Large intestine (tissue), 3 donors: ENCODE measurements around the gene SMOC2. TPM values are rescaled to one million over a fixed set of nuclear protein-coding genes. Genes with fewer than 3 reads are reported as not detected.

Experiments used
- DNase-seq, 2 donors: peaks; one replicate each; pipeline versions ENCODE4 v3.0.0 to v3.0.0-alpha.2; 2013
- H3K27ac ChIP-seq: one replicate; pipeline ENCODE4 v1.5.1; 2013; ENCODE audit warnings: low read length
- H3K27me3 ChIP-seq: 2 replicates; pipeline ENCODE4 v1.6.1; 2013; ENCODE audit warnings: low read length; ENCODE audit not compliant: control insufficient read depth, insufficient read depth
- H3K36me3 ChIP-seq: 2 replicates; pipeline ENCODE4 v1.6.1; 2013; ENCODE audit warnings: low read length; ENCODE audit not compliant: control insufficient read depth, insufficient read depth
- H3K4me1 ChIP-seq: one replicate; pipeline ENCODE4 v1.6.1; 2013; ENCODE audit warnings: low read length; ENCODE audit not compliant: control insufficient read depth, insufficient read depth
- H3K4me3 ChIP-seq: one replicate; pipeline ENCODE4 v1.5.1; 2013; ENCODE audit warnings: low read length
- H3K9me3 ChIP-seq: one replicate; pipeline ENCODE4 v1.6.1; 2013; ENCODE audit warnings: mild to moderate bottlenecking, low read depth, low read length, moderate library complexity; ENCODE audit not compliant: control insufficient read depth
- WGBS: methylation state at CpG from one replicate; pipeline ENCODE4 v1.1.5; 2013; ENCODE audit warnings: low lambda C conversion rate; ENCODE audit not compliant: insufficient coverage; 5-methylcytosine and 5-hydroxymethylcytosine counted together
- polyA plus RNA-seq: library from polyadenylated mRNA; unstranded; fragments of 120-200 nt; gene quantifications from one replicate; pipeline ENCODE4 v1.2.1, GENCODE V29; 2013

Gene SMOC2
- polyA plus RNA-seq, 1 donor, result 15.9 TPM

DNA sequence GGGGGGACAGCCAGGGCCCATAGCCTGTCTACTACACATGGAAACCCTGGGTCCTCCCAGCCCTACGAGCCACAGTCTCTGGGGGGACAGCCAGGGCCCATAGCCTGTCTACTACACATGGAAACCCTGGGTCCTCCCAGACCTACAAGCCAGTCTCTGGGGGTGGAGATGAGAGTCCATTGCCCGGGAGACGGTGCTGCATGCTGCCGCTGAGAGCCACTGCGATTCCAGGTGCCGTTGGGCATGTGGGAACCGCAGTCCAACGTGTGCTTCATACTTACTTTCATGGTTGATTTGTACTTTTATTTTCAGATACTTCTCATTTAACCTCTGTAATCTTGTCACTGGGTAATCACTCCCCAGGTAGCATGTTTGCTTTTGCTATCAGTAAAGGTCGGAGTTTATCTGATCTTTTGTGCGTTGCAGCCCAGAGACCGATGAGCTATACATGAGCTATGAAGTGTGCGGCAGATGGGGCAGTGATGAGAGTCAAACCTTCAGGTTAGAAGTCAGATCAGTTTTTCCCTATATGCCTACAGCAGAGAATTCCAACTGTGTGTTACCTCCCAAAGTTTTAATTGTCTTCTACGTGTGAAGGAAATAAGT, 58.2 kb downstream of the SMOC2 start:
- WGBS, result 57% methylated on average over 6 of the region's 13 CpGs
- H3K27ac ChIP-seq, result no peak overlapping the region
- no peaks in the 10 kb centered on the region for H3K4me1 ChIP-seq
- H3K4me3 ChIP-seq, result no peak overlapping the region
- H3K9me3 ChIP-seq, result no peaks in the 10 kb centered on the region
- no peaks in the 10 kb centered on the region for H3K36me3 ChIP-seq
- peaks cover 73% of the 10 kb centered on the region for H3K27me3 ChIP-seq
- peak in 1 of 2 donors; percentile 17 for DNase-seq

DNA sequence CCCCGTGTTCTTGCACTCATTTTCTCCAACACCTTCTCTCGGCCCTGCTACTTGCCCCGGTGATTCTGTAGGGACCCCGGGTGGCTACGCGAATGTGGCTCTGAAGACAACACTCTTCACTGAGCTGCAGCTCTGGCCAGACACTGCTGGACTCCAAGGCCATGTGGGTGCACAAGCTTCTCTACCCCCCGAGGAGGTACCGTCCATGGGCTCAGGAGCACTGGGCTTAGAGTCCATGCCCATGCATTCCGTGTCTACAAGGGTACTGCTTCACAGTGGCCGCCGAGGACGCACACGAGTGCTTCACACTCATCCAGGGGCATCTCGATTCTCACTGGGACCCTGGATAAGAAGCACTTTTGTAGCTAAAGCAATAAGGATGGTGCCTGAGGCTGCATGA, 59.5 kb downstream of the SMOC2 start:
- Histone ChIP-seq H3K27ac (no peak overlapping the region), H3K36me3 (no peaks in the 10 kb centered on the region), H3K9me3 (no peaks in the 10 kb centered on the region), H3K4me1 (no peaks in the 10 kb centered on the region), H3K4me3 (no peak overlapping the region), H3K27me3 (peaks cover 60% of the 10 kb centered on the region)
- DNase-seq, result no peak
- no CpG with 5 or more reads among the region's 14 CpGs for WGBS

DNA sequence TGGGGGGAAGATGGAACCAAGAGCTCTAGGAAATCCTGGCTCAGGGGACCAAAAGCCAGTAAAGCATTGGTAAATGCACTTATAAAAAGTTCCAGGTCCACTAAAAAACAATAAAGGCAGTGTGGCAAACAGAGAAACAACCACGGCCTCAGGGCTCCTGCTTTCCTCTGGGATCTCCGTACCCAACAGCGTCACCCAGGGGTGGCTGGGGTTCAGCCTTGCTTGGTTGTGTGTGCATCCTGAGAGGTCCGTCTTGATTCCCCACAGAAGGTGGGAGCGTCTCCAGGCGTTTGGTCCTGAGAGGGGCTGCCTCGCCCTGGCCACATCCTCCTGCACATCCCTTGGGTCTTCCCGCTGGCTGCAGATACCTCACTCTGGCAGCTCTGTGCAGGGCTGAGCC, 60.6 kb downstream of the SMOC2 start:
- Histone ChIP-seq H3K27me3 (peaks cover 49% of the 10 kb centered on the region), H3K36me3 (no peaks in the 10 kb centered on the region), H3K27ac (no peak overlapping the region), H3K9me3 (no peaks in the 10 kb centered on the region), H3K4me3 (no peak overlapping the region), H3K4me1 (no peaks in the 10 kb centered on the region)
- WGBS, result no CpG with 5 or more reads among the region's 8 CpGs
- no peak for DNase-seq

DNA sequence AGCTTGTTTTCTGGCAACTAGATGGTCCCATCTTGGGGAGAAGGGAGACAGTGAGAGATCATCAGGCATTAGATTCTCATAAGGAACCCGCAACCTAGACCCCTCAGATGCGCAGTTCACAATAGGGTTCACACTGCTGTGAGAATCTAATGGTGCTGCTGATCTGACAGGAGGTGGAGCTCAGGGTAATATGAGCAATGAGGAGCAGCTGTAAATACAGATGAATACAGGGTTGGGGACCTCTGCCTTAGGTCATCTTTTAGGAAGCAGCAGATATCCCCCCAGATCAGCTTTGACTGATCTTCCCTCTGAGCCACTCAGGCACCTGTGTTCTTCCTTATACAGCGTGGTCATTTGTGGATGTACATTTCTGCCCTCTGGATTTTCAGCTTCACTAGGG, 63.4 kb downstream of the SMOC2 start:
- H3K4me3 ChIP-seq, result no peak overlapping the region
- H3K27me3 ChIP-seq, result peaks cover 39% of the 10 kb centered on the region
- no peaks in the 10 kb centered on the region for H3K9me3 ChIP-seq
- 100% methylated on average over 1 of the region's 3 CpGs for WGBS
- no peaks in the 10 kb centered on the region for H3K4me1 ChIP-seq
- no peak for DNase-seq
- no peaks in the 10 kb centered on the region for H3K36me3 ChIP-seq
- H3K27ac ChIP-seq, result no peak overlapping the region

DNA sequence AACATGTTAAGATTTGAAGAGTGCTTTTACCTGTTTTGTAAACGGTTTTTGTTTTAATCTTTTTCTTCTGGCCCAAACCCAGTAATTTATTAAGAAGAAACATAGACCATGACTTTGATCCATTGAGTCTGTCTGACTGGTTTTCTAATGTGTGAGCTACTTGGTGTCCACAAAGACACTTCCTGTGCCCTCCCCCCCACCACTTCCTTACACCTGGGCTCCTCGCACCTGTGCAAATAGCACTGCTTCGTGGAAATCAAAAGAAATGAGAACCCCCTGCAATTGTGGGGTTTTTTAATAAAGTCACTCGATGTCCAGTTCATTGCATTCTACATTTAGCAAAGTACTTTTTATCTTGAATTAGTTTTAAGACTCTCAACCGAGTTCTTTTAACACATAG, 65.5 kb downstream of the SMOC2 start:
- no peak overlapping the region for H3K27ac ChIP-seq

DNA sequence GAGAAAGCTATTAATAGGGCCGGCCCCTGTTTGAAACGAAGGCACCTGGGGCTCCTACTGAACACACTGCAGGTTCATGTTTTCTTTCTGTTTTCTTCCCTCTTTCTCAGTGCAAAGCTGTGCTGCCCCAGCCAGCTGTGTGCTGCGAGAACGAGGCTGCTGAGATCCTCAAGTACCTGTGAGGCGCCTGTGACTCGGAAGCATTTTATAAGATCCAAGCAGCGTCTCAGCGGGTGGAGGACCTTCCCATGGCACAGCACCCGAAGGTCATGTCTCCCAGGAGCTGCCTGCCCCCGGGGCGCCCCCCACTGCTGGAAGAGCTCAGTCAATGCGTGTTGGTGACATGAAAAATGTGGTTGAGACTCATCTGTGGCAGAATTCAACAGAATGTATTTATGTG, 66.3 kb downstream of the SMOC2 start:
- Histone ChIP-seq H3K4me1 (no peaks in the 10 kb centered on the region), H3K27me3 (peaks cover 17% of the 10 kb centered on the region), H3K36me3 (no peaks in the 10 kb centered on the region), H3K4me3 (no peak overlapping the region), H3K27ac (no peak overlapping the region), H3K9me3 (no peaks in the 10 kb centered on the region)
- no peak for DNase-seq
- no CpG with 5 or more reads among the region's 12 CpGs for WGBS

More for the DNA sequence above, 65.5 kb downstream of the SMOC2 start:
- H3K9me3 ChIP-seq, result no peaks in the 10 kb centered on the region
- peak in 1 of 2 donors; percentile 29 for DNase-seq
- no peak overlapping the region for H3K4me3 ChIP-seq
- WGBS, result 33% methylated on average over 4 of the region's 5 CpGs
- no peaks in the 10 kb centered on the region for H3K4me1 ChIP-seq
- H3K27me3 ChIP-seq, result peaks cover 22% of the 10 kb centered on the region
- no peaks in the 10 kb centered on the region for H3K36me3 ChIP-seq

DNA sequence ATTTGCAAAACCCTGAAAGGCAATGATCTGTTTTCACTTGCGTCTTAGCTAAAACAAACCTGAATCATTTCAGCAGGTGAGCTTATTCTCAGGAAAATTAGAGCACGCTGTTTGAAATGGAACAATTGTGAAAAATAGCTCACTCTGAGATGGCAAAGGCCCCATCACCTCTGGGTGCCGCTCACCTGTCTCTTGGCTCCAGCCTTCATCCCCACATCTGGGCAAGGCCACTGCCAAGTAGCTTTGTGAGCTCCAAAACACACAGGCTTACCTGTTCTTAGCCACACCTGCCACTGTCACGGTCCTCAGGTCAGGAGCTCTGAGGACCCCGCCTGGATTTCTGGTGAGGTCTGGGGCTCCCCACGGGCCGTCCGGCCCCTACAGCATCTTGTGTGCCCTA, 66.7 kb downstream of the SMOC2 start:
- Histone ChIP-seq H3K27ac (no peak overlapping the region), H3K4me1 (no peaks in the 10 kb centered on the region), H3K36me3 (no peaks in the 10 kb centered on the region), H3K4me3 (no peak overlapping the region), H3K9me3 (no peaks in the 10 kb centered on the region), H3K27me3 (peaks cover 18% of the 10 kb centered on the region)
- no CpG with 5 or more reads among the region's 8 CpGs for WGBS
- no peak for DNase-seq

DNA sequence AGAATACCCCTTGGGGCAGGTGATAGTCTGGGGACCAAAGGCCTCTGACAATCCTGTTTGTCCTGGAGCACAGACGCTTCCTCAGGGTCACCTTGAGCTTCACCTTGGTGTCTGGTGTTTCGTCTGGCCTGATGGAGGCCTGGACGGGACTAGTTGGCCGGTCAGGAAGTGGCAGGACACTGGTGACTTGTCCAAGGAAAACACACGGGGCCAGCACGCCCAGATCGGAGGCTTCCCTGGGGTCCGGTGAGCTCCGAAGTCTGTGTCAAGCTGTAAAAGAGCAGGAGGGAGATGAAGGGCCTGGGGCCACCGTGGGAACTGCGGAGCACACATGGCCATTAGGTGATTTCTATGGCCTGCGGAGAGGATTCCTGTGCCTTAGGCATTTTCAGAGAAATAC, 67.9 kb downstream of the SMOC2 start:
- no CpG with 5 or more reads among the region's 12 CpGs for WGBS
- no peaks in the 10 kb centered on the region for H3K9me3 ChIP-seq
- H3K4me1 ChIP-seq, result no peaks in the 10 kb centered on the region
- H3K27me3 ChIP-seq, result peaks cover 14% of the 10 kb centered on the region
- DNase-seq, result no peak
- no peak overlapping the region for H3K27ac ChIP-seq
- H3K36me3 ChIP-seq, result no peaks in the 10 kb centered on the region
- no peak overlapping the region for H3K4me3 ChIP-seq

DNA sequence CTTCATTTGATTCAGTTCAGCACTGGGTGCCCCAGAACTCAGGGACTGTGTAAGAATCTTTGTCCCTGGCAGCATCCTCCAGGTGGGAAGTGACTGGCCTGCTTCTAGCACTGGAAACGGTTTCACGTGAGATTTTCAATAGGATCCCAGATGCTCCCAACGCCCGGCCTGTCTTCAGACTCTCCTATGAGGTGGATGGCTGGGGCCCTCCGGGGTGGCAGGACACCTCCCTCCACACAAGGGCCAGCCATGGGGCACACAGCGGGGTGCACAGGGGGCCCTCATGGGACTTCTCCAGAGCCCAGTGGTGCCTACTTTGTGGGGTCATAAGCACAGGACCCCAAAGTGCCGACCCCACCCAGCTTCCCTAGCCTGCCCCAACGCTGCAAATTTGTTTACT, 72.8 kb downstream of the SMOC2 start:
- no peaks in the 10 kb centered on the region for H3K4me1 ChIP-seq
- H3K27me3 ChIP-seq, result peaks cover 7% of the 10 kb centered on the region
- WGBS, result no CpG with 5 or more reads among the region's 8 CpGs
- H3K36me3 ChIP-seq, result no peaks in the 10 kb centered on the region
- no peak for DNase-seq
- H3K4me3 ChIP-seq, result no peak overlapping the region
- no peak overlapping the region for H3K27ac ChIP-seq
- no peaks in the 10 kb centered on the region for H3K9me3 ChIP-seq

DNA sequence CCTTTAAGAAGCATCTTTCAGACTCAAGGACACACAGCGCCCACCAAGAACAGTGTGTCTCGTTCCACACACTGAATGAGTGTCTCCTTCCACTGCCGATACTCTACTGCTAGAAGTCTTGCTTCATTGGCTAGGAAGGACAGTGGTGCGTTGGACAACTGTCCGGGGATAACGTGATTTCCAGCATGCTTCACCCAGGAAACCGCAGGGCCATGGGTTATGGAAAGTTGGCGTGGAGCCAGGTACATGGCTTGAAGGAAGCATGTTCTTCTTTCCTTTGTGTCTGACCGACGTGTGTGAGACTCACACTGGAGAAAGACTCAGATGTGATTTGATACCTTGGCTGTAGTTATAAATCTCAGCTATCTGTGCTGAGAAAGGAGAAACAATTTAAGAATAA, 73.2 kb downstream of the SMOC2 start:
- Histone ChIP-seq H3K9me3 (no peaks in the 10 kb centered on the region), H3K27ac (no peak overlapping the region), H3K36me3 (no peaks in the 10 kb centered on the region), H3K4me1 (no peaks in the 10 kb centered on the region), H3K27me3 (peaks cover 7% of the 10 kb centered on the region), H3K4me3 (no peak overlapping the region)
- WGBS, result no CpG with 5 or more reads among the region's 10 CpGs
- peak; percentile 16 to 31 for DNase-seq

DNA sequence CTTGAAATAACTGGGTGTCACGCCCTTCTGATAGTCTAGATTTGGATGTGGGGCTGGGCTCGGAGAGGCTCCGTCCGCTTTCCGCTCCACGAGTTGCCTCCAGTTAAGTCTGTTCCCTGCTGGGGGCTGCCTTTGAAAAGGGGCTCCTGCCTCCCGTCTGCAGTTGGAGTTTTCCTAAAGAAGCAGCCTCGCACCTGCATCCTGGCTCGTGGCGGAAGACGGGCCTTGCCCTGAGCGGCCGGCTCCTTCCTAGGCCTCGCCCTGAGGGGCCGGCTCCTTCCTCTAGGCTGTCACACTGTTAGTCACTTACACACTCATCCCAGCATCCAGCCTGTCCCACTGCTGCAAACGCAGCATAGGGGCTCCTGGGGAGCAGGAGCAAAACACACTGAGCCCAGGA, 74.4 kb downstream of the SMOC2 start:
- Histone ChIP-seq H3K4me3 (no peak overlapping the region), H3K9me3 (no peaks in the 10 kb centered on the region), H3K36me3 (no peaks in the 10 kb centered on the region), H3K27ac (no peak overlapping the region), H3K4me1 (no peaks in the 10 kb centered on the region), H3K27me3 (peaks cover 7% of the 10 kb centered on the region)
- DNase-seq, result no peak
- no CpG with 5 or more reads among the region's 16 CpGs for WGBS
